Common myeloid progenitor, CD34-positive (primary cell): ENCODE data around the gene CARD14.

Experiments
- CTCF ChIA-PET: fragments of 350-600 bp; sonication (Branson Sonifier 250); formaldehyde crosslinking; loops from one replicate; lab custom pipeline; 2021; ENCODE audit warnings: antibody characterized with exemption; lab: Charles Lee
- POLR2A ChIA-PET: fragments of 350-600 bp; sonication (Branson Sonifier 250); formaldehyde crosslinking; loops from one replicate; lab custom pipeline; 2021; ENCODE audit warnings: antibody characterized with exemption; lab: Charles Lee
- DNase-seq, 3 donors: peaks; one replicate each; pipeline versions ENCODE4 v3.0.0 to v3.0.0-alpha.2; 2013
- H3K27ac ChIP-seq, 2 experiments: 1 replicate in 1 of 2; 2 replicates in 1 of 2; pipeline ENCODE4 v1.7.0; 2013; ENCODE audit warnings: inconsistent platforms in 2 of 2, low read length in 2 of 2, mild to moderate bottlenecking in 2 of 2, low read depth in 1 of 2, moderate library complexity in 1 of 2; ENCODE audit not compliant: severe bottlenecking in 2 of 2, insufficient read depth in 1 of 2, poor library complexity in 1 of 2
- H3K27me3 ChIP-seq, 5 experiments: replicated peaks in 2 of 5; 1 replicate in 3 of 5; 2 replicates in 2 of 5; pipeline versions ENCODE4 v1.6.1 to v1.7.0; 2013; ENCODE audit warnings: low read length in 4 of 5, mild to moderate bottlenecking in 2 of 5, moderate library complexity in 2 of 5, inconsistent platforms in 1 of 5; ENCODE audit not compliant: insufficient read depth in 5 of 5, control insufficient read depth in 4 of 5
- H3K36me3 ChIP-seq, 4 experiments: 1 replicate in 2 of 4; 2 replicates in 2 of 4; pipeline versions ENCODE4 v1.6.1 to v1.7.0; 2013; ENCODE audit warnings: low read length in 3 of 4, control low read depth in 1 of 4, mild to moderate bottlenecking in 1 of 4; ENCODE audit not compliant: control insufficient read depth in 4 of 4, insufficient read depth in 4 of 4
- H3K4me1 ChIP-seq, 4 experiments: 1 replicate in 3 of 4; 2 replicates in 1 of 4; pipeline versions ENCODE4 v1.6.1 to v1.7.1; 2013; ENCODE audit warnings: low read length in 3 of 4, mild to moderate bottlenecking in 3 of 4, control low read depth in 1 of 4, inconsistent platforms in 1 of 4, moderate library complexity in 1 of 4; ENCODE audit not compliant: control insufficient read depth in 4 of 4, insufficient read depth in 4 of 4; ENCODE audit errors: control extremely low read depth in 1 of 4
- H3K4me3 ChIP-seq, 7 experiments: 1 replicate in 4 of 7; 2 replicates in 3 of 7; pipeline versions ENCODE4 v1.5.1 to v1.7.0; 2013; ENCODE audit warnings: mild to moderate bottlenecking in 7 of 7, low read length in 6 of 7, moderate library complexity in 6 of 7, inconsistent platforms in 2 of 7, low read depth in 2 of 7, control low read depth in 1 of 7; ENCODE audit not compliant: insufficient read depth in 4 of 7, control insufficient read depth in 1 of 7; ENCODE audit errors: extremely low read depth in 1 of 7
- H3K9me3 ChIP-seq, 5 experiments: 1 replicate in 4 of 5; 2 replicates in 1 of 5; pipeline versions ENCODE4 v1.6.1 to v1.7.1; 2013; ENCODE audit warnings: low read length in 4 of 5, mild to moderate bottlenecking in 2 of 5, inconsistent platforms in 1 of 5, low read depth in 1 of 5, moderate library complexity in 1 of 5; ENCODE audit not compliant: control insufficient read depth in 4 of 5, insufficient read depth in 2 of 5; ENCODE audit errors: control extremely low read depth in 1 of 5
- WGBS: methylation state at CpG from one replicate; pipeline ENCODE4 v1.1.5; 2013; ENCODE audit not compliant: insufficient coverage; 5-methylcytosine and 5-hydroxymethylcytosine counted together

The CARD14 gene

DNA sequence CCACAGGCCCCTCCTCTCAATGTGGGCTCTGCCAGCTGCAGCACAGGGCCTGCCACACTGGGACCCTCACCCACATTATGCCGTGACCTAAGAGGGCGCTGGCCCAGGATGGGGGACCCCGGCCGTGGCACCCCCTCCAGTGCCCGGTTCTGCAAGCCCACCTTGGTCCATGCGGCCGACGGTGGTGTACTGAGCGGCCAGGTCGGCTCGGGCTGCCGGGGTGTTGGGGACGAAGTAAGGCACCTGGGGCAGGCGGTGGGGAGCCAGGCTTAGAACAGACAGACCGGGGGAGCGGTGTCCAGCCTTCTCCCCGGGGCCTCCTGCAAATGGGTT lies 43.8 kb downstream of the CARD14 start:
- H3K9me3 ChIP-seq = no peaks in the 10 kb centered on the region
- POLR2A ChIA-PET = no interaction called here
- 93% methylated on average over 11 of the region's 17 CpGs for WGBS
- peaks cover 0 to 83% (median 13%) of the 10 kb centered on the region in 5 experiments for H3K27me3 ChIP-seq
- peaks cover 0 to 24% (median 13%) of the 10 kb centered on the region in 4 experiments for H3K4me1 ChIP-seq
- H3K36me3 ChIP-seq = peaks cover 0 to 7% (median 0%) of the 10 kb centered on the region in 4 experiments
- no peak for DNase-seq
- H3K4me3 ChIP-seq = no peak overlapping the region
- CTCF ChIA-PET = interaction anchor here (1.3 kb wide), 1 partner anchor 22 kb away, joined by 4 read pairs; no protein-coding TSS in a partner anchor
- no peak overlapping the region for H3K27ac ChIP-seq

DNA sequence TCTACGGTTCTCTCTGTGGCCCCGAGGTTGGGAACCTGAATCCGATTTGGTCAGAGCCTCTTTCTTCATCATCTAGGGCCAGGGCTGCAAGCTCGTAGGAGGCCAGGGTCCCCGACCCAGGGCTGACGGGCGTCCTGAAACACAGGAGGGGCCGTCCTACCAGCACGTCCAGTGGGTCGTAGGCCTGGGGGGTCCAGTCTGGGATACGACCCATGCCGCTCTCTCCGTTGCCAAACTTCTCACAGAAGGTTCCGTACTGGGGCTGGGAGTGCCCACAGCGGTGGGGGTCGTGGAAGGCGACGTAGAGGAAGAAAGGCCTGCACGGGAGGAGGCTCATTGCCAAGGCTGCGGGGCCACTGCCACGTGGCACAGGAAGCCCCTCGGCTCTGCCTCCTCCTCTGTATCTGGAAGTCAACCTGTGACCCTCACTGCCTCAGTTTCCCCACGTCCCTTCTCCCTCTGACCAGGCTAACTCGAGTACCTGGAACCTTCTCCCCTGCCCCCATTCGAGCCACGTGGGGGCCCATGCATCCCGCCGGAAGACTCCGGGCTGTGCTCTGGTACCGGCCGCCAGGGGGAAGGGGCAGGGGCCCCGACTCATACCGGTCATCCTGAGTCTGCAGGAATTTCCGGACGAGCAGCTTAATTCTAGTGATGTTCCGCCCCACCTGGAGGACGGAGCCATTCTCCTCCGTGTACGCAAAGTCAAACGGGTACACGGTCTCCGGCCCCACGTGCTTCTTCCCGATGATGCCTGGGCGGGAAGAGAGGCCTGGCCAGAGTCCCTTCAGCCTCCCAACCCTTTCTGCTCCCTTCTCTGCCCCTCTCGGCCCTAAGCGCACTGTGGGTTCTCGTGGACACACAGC lies 44.4 kb downstream of the CARD14 start:
- H3K4me1 ChIP-seq = peaks cover 0 to 31% (median 19%) of the 10 kb centered on the region in 4 experiments
- H3K27ac ChIP-seq = no peak overlapping the region
- peaks cover 0 to 77% (median 13%) of the 10 kb centered on the region in 5 experiments for H3K27me3 ChIP-seq
- DNase-seq = no peak
- no peak overlapping the region for H3K4me3 ChIP-seq
- peaks cover 0 to 7% (median 0%) of the 10 kb centered on the region in 4 experiments for H3K36me3 ChIP-seq
- POLR2A ChIA-PET = no interaction called here
- no peaks in the 10 kb centered on the region for H3K9me3 ChIP-seq
- 96% methylated on average over 41 of the region's 48 CpGs for WGBS
- CTCF ChIA-PET = interaction anchor here (1.3 kb wide), 1 partner anchor 22 kb away, joined by 4 read pairs; no protein-coding TSS in a partner anchor

DNA sequence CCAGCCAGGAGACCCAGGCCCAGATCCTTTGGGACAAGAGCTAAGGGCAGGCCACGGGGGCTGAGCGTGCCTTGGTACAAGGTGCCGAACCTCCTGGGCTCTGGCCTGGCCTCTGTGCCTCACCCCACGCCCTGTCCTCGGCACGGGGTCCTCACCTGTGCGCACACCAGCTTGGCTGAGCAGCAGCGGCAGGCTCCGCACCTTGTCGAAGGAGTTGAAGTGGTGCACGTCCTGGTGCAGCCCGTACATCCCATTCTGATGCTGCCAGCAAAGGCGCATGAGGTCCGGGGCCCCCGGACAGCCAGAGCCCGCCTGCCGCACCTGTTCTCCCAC lies 45.0 kb downstream of the CARD14 start:
- ChIA-PET POLR2A (no interaction called here), CTCF (interaction anchor here (1.3 to 1.7 kb wide), 2 partner anchors 14 to 23 kb away, joined by 4 read pairs; no protein-coding TSS in a partner anchor)
- H3K4me1 ChIP-seq = peaks cover 0 to 36% (median 25%) of the 10 kb centered on the region in 4 experiments
- H3K36me3 ChIP-seq = peaks cover 0 to 7% (median 0%) of the 10 kb centered on the region in 4 experiments
- DNase-seq = no peak
- no peak overlapping the region for H3K27ac ChIP-seq
- H3K27me3 ChIP-seq = peaks cover 0 to 75% (median 13%) of the 10 kb centered on the region in 5 experiments
- no peaks in the 10 kb centered on the region for H3K9me3 ChIP-seq
- H3K4me3 ChIP-seq = no peak overlapping the region
- 92% methylated on average over 17 of the region's 17 CpGs for WGBS

DNA sequence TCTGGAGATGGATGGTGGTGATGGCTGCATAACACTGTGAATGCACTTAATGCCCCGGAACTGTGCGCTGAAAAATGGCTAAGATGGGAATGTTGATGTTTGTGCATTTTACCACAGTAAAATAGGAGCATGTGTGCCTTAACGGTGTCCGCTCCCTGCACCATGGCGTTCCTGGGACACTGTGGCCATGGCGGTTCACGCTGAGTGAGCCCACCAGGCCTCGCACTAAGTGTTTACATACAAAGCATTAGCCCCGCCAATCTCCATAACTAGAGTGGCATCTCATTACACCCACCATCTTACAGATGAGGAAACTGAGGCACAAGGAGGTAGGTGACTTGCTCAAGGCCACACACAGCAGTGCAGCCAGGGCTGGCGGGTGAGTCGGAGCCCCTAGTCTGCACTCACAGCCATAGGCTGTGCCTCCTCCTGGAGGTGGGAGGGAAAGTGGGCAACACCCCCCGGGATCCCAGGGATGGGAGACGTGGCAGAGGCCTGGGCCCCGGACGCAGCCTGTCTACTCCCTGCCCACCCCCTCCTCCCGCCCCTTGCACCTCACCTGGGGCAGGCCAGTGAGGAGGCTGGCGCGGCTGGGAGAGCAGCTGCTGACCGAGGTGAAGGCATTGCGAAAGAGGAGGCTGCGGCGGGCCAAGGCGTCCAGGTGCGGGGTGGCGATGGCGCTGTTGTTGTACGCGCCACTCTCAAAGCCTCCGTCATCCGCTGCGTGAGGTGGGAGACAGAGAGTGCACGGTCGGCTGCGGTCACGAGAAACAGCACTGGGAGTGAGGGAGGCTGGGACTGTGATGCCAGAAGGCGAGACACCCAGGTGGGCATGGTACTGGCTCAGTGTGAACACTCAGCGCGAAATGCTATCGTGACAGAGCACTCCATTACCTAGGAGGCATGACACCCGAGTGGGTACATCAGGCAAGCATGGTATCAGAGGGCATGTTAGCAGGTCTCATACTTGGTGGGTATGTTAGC lies 46.9 kb downstream of the CARD14 start:
- POLR2A ChIA-PET = no interaction called here
- 98% methylated on average over 33 of the region's 40 CpGs for WGBS
- CTCF ChIA-PET = interaction anchor here (1.6 to 1.7 kb wide), 2 partner anchors 9 to 16 kb away, joined by 3 to 4 read pairs; no protein-coding TSS in a partner anchor
- H3K4me3 ChIP-seq = no peak overlapping the region
- H3K27ac ChIP-seq = no peak overlapping the region
- peaks cover 0 to 39% (median 33%) of the 10 kb centered on the region in 4 experiments for H3K4me1 ChIP-seq
- H3K36me3 ChIP-seq = peaks cover 0 to 1% (median 0%) of the 10 kb centered on the region in 4 experiments
- H3K27me3 ChIP-seq = peaks cover 0 to 82% (median 15%) of the 10 kb centered on the region in 5 experiments
- no peaks in the 10 kb centered on the region for H3K9me3 ChIP-seq
- DNase-seq = no peak

DNA sequence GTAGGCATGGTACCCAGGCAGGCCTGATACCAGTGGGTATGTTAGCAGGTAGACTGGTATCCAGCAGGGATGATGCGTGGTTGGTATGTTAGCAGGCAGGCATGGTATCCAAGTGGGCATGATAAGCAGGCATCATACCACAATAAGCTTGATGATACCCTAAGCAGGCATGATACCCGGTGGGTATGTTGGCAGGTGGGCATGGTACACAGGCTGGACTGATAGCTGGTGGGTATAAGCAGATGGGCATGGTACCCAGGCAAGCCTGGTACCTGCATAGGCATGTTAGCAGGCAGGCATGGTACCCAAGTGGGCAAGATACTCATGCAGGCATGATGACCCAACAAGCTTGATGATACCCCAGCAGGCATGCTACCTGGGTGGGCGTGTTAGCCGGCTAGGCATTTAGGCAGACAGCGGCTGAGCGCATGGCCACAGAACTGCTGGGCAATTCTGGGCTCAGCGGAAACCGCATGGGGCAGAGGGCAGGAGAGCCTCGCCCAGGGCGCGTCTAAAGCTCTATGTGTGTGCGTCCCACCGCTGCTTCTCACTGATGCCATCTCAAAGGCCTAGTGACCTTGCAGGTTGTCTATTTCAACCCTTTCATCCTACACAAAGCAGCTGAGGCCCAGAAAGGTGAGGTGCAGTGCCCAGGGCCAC lies 48.0 kb downstream of the CARD14 start:
- WGBS = 93% methylated on average over 12 of the region's 13 CpGs
- CTCF ChIA-PET = interaction anchor here (1.1 to 1.4 kb wide), 2 partner anchors 17 to 21 kb away, joined by 3 read pairs; no protein-coding TSS in a partner anchor
- POLR2A ChIA-PET = no interaction called here

DNA sequence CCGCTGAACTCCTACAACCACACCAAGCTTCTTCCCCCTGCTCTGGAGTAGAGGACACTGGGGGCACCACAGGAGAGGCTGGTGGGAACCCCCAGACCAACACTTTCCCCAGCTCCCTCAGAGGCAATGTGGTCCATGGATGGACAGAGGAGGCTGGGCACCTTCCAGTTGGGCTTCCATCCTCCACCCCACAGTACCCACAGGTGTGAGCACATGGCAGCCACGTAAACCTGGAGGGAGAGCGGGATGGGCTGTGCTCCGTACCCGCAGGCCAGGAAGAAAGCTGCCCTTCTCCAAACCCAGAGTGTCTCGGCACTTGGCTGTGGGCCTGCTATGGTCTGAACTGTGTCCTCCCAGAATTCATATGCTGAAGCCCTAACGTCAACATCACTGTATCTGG lies 48.6 kb downstream of the CARD14 start:
- Histone ChIP-seq H3K27ac (no peak overlapping the region), H3K36me3 (no peaks in the 10 kb centered on the region), H3K4me1 (peaks cover 0 to 31% (median 29%) of the 10 kb centered on the region in 4 experiments), H3K9me3 (no peaks in the 10 kb centered on the region), H3K4me3 (no peak overlapping the region), H3K27me3 (peaks cover 0 to 86% (median 15%) of the 10 kb centered on the region in 5 experiments)
- WGBS = 88% methylated on average over 5 of the region's 7 CpGs
- POLR2A ChIA-PET = no interaction called here
- DNase-seq = no peak
- CTCF ChIA-PET = interaction anchor here (1.1 to 1.4 kb wide), 2 partner anchors 17 to 20 kb away, joined by 3 read pairs; no protein-coding TSS in a partner anchor

More for the DNA sequence above, 48.0 kb downstream of the CARD14 start:
- Histone ChIP-seq H3K27me3 (peaks cover 0 to 83% (median 15%) of the 10 kb centered on the region in 5 experiments), H3K4me3 (no peak overlapping the region), H3K9me3 (no peaks in the 10 kb centered on the region), H3K4me1 (peaks cover 0 to 35% (median 33%) of the 10 kb centered on the region in 4 experiments), H3K27ac (no peak overlapping the region), H3K36me3 (no peaks in the 10 kb centered on the region)
- DNase-seq = no peak
